Activated CD8-positive, alpha-beta memory T cell treated with anti-CD3 and anti-CD28 coated beads for 4 hours (primary cell): ENCODE measurements around the gene EIF3L.

Source experiments
- DNase-seq, 2 donors: peaks; one replicate each; pipeline ENCODE4 v3.0.0-alpha.2; 2020; ENCODE audit warnings: low read depth in 2 of 2

EIF3L gene

DNA sequence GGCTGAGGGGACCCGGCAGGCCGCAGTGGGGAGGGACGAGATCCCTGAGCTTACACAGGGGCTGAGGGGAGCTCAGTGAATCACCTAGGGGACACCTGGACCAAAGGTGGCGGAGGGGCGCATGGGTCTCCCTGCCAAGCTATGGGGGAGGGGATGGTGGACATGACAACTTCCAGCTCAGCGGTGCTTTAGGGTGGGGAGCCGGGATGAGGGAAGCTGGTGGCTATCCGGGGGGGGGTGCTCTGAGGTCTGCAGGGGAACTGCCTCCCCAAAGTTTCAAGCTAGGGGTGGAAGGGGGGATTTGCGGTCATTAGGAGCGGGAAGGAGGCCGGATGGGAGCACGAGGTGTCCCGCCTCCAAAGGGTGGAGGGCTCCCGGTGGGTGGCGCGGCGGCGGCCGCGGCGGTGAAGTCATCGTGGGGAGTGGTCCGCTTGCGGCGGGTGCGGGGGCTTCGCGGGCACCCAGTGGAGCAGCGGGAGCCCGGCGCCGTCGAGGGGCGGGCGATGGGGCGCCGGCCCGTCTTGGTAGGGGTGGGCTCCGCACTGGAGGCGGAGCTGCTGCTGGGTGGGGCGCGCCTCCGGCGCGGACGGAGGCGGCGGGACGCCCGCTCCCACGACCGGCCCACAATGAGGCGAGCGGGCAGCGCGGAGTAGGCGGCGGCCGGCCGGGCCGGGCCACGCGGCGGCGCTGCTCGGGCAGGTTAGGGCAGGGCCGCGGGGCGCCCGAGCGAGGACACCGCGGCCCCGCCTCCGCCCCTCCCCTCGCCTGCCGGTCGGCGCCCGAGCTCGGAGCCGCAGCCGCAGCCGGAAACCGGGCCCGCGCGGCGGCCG, 56.5 kb downstream of the EIF3L start, which contains the start of gene MICALL1:
Gene MICALL1 (plus strand): TSS at position 764 of the 830 bp plus-strand sequence. CDS start 126 bp downstream, outside the sequence.
- DNase-seq: peak; percentile 14 to 19

DNA sequence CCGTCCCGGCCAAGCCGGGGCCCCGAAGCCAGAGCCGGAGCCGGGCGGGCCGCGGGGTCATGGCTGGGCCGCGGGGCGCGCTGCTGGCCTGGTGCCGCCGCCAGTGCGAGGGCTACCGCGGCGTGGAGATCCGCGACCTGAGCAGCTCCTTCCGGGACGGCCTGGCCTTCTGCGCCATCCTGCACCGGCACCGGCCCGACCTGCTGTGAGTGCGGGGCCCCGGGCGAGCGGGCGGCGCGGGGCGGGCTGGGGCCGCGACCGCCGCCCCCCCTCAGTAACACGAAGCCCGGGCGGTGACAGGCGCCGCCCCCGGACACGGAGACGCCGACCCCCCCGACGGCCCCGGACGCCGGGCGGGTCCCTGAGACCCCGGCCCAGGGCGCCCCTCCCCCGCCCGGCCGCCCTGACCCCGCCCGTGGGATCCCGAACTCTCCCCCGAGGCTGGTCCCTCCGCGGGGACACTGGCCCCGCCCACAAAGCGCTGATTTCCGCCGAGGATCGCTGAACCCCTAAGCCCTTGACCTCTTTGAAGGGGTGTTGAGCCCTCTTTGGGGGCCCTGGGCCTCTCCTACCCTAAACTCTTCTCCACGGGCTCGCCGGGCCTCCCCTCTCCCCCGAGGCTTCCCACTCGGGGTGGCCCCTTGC, 57.3 kb downstream of the EIF3L start:
- no peak for DNase-seq

DNA sequence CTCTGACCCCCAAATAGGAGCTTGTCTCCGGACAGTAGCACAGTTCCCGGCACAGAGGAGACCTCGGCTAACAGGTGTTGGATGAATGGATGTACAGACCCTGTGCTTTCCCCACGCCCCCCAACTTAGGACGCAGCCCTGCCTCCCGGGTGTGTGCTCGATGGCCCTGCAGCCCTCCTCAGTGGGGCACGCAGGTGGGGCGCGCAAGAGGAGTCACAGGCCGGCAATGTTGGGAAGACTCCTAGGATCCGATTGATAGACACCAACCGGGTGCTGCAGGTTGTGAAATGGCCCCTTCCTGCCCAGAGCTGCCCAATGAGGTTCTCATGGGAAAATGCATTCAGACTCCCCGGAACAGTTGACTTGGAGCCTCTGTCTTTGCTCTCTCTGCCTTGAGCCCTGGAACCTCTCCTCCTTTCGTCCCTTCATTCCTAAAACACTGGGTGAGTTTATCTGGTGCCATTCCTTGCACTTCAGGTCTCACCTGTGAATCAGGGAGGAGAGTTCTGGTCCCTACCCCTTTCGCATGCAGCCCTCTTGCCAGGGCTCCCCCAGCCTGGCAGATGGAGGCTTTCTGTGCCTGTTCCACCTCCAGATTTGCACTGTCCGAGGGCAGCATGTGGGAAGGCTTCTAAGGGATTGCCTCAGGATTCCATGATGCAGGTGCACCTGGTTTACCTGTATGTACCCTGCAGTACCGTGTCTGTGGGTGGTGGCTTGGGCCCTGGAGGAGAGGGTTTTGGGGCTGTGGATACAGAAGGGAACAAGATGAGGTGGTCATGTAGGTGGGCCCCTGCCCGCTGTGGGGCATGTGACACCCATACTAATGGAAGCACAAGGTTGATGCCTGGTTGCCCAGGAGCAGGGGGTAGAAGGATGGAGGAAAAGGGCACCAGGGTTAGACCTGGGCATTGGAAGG, 58.1 kb downstream of the EIF3L start:
- no peak for DNase-seq

DNA sequence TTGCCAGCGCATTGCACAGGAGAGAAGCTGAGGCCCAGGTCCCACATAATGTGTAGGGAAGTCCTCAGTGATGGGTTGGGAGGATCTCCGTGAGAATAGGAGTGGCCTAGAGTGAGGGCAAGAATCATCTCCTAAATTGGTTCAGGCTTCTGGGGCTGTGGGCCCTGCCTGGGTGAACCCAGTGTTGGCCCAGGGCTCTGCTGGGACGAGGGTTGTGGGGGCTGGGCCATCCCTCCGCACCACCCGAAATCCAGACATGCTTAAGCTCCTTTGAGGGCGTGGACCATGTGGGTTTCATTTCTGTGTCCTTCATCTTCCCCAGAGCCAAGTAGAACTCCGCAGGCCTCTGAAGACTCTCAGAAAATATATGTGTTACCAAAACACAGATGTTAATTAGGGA, 60.5 kb downstream of the EIF3L start:
- DNase-seq: no peak

DNA sequence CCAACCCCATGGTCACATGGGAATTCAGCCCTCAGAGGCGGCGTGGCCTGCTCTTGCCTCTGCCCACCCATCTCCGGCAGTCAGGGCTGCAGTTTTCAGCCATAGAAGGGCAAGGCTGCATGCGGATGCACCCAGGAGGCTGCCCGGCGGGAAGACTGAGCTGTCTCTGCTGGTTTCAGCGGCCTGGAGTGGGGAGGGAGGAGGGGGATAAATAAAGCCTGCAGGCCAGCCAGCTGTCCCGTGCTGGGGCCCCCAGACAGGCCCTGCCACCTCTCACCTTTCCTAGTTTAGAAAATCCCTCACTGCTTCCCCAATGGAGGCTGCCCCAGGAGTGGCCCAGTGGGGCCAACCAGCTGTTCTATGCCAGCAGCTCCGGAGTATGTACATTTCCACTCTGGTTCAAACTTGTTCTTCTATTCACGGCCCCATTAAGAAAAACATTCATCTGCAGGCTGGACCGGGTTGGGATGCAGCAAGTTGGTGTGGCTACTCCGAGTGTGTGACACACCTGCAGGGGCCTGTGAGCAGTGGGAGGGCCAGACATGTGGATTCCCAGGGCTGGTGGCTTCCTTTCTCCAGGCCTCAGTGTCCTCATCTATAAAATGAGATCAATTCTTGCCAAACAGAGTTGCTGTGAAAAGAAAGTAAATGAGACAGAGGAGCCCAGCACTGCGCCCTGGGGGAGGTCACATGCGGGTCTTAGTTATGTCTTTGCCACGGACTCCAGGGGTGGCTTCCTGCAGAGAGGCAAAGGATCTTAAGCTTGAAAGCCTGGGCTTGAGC, 61.9 kb downstream of the EIF3L start:
- no peak for DNase-seq

DNA sequence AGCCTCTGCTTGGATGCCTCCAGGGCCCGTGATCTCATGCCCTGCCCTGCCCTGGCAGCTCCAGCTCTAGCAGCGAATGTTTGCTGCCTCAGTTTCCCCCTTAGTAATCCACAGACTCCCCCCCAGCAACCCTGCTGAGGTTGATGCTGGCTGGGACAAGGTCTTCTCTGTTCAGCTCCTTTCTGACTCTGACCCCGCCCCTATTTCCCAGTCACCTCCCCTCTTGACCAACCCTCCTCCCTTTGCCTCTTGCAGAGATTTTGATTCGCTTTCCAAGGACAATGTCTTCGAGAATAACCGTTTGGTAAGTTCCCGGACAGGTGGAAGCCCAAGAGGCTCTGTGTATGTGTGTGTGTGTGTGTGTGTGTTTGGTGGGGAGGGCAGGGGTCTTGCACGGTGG, 62.5 kb downstream of the EIF3L start:
- DNase-seq: no peak

DNA sequence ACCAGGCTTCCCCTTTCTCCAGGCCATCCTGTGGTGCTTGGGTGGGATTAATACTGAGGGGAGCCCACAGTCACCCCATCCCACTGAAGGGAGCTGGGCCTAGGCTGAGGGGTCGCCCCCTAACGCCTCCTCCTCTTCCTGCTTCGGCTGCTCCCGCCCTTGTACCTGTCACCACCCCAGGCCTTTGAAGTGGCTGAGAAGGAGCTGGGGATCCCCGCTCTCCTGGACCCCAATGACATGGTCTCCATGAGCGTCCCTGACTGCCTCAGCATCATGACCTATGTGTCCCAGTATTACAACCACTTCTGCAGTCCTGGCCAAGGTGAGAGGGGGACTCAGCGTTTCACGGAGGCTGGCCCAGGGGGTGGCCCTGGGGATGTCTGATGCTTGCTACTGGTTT, 63.0 kb downstream of the EIF3L start:
- DNase-seq: no peak

DNA sequence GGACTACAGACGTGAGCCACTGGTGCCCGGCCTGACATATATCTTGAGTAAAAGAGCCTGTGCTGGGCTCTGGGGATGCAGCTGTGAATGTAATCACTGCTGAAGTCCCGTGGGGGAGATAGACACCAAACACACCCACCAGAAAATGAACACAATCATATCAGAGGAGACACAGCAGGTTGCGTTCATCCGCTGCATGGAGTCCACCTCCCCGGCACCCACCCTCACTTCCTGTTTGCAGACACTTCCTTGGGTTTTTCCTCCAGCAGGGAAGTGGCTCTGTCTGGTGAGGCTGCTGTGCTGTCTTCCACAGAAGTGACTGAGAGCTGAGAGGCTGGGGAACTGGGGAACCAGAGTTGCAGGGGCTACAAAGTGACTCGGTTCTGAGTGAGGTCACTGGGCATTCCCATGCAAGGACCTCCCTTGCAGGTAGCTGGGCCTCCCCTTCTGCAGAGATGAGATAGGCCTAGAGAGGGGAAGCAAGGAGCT, 64.1 kb downstream of the EIF3L start:
- DNase-seq: no peak

DNA sequence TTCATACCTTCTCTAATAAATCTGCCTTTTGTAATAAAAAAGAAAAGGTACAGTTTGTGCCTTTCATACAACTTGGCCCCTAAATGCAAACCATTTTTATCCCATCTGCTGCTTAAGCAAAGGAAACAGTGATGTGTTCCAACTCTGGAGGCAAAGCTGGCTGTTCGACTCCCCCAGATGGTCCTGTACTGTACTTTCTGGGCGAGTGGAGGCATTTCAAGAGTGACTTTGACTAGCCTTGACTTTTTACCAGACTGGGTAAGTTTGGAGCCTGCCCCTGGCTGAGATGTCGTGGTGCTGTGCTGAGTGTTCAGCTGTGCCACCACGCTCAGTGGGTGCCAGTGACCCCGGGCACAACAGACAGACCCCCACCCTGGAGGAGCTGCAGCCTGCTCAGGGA, 67.1 kb downstream of the EIF3L start:
- DNase-seq: no peak

DNA sequence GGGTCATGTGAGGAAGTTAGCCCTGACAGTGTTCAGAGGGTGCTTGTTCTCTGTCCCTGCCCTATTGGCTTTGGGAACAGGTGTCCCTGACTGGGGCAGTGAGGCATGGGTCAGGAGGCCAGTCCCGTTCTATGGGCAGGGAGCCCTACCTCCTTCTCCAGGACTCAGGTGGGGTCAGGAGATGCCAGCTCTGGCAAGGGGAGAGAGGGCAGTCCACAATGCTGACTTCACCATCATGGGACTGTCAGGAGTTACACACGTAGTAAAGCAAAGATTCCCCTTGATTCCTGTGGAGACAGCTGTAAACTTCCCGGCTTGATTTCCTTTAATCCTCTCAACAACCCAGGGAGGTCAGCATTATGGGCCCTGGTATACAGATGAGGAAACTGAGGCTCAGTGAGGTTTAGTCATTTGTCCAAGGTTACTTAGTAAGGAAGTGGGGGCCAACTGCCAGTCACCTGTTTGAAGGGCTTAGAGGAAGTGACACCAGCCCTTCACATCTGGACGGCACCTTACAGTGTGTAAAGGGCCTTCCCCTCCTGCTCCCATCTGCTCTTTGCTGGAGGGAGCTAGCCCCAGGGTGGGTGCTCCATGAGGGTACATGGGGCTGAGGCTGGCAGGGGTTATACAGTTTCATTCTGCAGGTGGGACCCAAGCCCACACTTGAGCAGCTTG, 68.8 kb downstream of the EIF3L start:
- no peak for DNase-seq

DNA sequence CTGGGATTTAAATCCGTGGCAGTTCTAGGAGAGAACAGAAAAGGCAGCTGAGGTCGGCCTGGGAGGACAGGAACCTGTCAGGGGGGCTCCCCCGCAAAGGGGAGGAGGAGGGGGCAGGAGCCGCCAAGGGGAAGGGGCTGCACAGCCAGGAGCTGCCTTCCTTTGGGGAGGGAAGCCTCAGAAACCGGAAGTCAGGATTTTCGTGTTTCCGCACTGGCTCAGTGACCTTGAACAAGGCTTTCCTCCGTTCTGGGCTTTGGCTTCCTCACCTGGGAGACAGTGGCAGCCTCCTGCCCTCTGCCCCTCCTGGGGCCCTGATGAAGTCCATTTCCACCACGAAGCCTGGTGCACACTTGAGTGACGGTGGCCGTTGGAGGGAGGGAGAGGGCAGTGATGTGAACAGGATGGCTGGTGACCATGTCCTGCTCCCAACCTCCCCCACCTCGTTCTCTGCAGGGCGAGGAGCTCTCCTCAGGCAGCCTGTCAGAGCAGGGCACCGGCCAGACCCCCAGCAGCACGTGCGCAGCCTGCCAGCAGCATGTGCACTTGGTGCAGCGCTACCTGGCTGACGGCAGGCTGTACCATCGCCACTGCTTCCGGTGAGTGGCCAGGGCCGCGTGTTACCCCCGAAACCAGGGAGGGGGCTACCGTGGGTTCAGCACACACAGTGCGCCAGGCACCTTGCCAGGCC, 69.5 kb downstream of the EIF3L start:
- no peak for DNase-seq

DNA sequence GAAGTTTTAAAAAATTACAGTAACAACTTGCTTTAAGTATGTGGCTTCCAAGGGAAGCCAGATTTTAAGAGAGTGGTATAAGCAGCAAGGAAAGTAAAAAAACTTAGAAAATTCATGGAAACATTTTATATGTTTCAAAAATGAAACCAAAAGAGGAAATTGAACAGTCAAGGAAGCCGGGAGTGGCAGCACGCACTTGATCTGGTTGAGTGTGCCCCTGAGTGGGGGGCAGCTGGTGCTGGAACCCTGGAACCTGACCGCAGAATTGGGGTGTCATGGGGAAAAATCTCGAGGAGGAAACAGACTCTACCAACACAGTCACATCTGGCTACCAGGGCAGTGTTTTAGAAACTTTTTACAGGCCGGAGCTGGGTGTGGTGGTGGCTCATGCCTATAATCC, 70.9 kb downstream of the EIF3L start:
- no peak for DNase-seq

DNA sequence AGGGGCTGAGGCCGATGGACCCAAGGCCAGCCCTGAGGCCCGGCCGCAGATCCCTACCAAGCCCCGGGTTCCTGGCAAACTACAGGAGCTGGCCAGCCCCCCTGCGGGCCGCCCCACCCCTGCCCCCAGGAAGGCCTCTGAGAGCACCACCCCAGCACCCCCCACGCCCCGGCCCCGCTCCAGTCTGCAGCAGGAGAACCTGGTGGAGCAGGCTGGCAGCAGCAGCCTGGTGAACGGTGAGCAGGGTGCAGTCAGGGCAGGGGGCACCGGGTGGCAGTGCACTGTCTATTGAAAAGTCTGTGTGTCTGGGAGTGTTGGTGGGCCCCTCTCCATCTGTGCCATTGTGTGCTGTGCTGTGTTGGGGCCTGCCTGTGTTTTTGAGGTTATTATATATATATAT, 73.0 kb downstream of the EIF3L start:
- no peak for DNase-seq

DNA sequence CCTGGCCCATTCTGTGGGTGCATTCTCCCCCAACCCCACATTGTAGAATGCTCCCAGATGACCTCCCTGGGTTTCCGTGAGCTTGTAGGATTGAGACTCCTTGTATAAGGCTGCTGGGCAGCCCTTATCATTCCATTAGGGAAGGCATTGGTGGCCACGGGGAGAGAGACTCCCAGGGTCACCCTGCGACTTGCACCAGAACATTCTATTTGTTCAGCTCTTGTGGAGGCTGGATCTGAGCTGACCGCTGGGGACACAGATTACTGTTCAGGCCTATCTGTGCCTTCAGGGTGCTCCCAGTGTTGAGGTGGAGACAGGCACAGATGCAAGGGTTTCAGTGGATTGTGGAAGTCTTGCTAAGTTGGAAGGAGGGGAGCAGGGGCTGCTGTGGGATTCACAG, 74.7 kb downstream of the EIF3L start:
- no peak for DNase-seq

DNA sequence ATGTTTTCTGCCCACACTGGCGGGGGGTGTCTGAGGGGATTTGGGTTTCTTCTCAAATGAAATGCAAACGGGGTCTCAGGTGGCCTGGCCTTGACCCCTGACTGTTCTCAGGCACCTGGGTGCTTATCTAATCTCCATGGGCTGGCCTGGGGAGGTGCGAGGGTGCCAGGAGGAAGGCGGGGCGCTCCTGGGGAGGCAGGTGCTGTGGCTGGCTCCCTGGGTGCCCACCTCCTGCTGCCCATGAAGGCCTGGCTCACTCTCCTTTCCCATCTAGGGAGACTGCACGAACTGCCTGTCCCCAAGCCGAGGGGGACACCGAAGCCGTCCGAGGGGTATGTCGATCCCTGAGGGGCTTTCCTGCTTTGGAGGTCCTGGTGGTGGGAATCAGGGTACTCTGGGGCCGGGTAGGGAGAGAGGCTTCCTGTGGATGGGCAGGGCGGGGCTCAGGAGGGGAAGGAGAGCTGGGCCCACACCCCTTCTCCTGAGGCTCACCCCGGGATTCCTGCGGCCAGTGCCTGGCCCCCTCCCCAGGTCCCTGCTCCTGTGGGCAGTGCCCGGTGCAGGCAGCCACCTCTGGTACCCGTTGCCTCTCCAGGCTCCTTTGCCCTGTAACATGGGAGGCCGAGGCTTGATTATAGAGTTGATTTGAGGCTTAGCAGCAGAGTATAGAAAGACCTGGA, 75.3 kb downstream of the EIF3L start:
- no peak for DNase-seq

DNA sequence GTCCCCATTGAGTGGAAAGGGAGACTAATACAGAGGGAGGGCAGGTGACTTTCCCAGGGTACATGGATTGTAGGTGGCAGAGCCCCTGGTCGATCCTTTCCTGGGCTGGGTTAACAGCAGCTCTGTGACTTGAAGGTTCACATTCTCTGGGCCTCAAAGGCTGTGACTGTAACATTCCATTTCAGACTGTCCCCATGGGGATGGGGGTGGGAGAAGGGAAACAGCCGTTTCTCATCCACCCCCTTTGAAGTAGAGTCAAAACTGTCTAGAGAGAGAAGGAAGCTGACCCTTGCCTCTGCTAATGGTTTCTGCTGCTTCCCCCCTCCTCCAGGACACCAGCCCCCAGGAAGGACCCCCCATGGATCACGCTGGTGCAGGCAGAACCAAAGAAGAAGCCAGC, 76.1 kb downstream of the EIF3L start:
- DNase-seq: no peak

DNA sequence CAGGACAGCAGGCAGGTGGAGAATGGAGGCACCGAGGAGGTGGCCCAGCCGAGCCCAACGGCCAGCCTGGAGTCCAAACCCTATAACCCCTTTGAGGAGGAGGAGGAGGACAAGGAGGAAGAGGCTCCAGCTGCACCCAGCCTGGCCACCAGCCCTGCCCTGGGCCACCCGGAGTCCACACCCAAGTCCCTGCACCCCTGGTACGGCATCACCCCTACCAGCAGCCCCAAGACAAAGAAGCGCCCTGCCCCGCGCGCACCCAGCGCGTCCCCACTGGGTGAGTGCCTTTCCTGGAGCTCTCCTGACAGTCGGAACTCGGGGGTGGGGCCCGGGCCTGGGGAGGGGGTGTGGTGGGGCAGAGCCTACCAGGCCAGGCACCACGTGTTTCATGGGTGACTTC, 76.5 kb downstream of the EIF3L start:
- DNase-seq: no peak

DNA sequence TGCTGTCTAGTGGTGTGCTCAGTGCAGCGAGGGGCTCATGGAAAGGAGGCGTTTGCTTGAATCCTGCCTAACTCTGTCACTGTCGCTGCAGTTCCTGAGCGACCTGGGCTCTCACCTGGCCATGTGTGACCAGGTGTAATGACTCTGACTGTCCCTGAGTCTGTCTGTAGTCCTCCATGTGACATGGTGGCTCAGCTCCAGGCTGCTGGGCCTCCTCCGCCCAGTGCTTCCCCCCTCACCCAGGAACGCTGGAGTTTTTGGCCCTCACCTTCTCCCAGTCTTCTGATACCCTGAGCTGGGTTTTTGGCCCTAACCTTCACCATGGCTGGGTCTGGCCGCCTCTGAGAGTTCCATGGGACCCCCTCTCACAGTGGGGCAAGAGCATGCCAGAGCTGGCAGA, 77.1 kb downstream of the EIF3L start:
- no peak for DNase-seq

DNA sequence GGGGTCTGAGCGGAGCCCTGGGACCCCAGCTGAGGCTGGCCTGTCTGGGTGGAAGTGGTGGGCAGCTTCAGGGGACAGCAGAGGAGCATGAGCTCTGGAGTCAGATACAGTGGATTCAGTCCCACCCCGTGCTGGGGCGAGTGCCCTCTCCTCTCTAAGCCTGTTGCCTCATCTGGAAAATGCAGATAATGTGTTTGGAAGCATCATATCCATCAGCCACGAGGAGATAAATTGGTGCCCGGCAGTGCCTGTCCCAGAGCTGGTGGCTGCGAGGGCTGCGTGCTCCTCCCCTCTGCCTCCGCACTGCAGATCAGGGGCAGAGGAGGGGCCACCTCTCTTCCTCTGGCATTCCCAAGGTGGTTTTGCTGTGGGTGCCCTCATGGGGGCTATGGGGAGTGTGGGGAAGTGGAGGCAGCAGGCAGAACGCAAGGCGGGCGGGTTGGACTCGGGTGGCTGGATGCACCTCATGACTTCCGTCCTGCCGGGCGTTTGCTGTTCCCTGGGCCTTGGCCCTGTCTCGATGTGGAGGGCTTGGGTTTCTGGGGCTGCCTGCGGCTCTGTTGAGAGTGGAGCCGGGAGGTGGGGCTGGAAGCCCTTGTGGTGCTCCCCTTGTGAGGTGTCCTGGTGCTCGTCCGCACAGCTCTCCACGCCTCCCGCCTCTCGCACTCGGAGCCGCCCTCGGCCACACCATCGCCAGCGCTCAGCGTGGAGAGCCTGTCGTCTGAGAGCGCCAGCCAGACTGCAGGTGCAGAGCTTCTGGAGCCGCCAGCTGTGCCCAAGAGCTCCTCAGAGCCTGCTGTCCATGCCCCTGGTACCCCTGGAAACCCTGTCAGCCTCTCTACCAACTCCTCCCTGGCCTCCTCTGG, 77.8 kb downstream of the EIF3L start:
- DNase-seq: no peak
